Prostate gland (tissue), 2 donors: Measurements from ENCODE around the gene ZNF784.

ENCODE experiments used
- POLR2A ChIP-seq: fragments of 450-650 bp; IDR thresholded peaks from one replicate; pipeline ENCODE4 v1.6.1; 2016; ENCODE audit warnings: antibody characterized with exemption, mild to moderate bottlenecking
- TF ChIP-seq, protein P1 (sequence below), 4 experiments: fragments of 200-600 bp in 2 of 4; fragments of 450-650 bp in 2 of 4; sonication (generic) in 2 of 4; IDR thresholded peaks; 1 replicate in 3 of 4; 2 replicates in 1 of 4; pipeline ENCODE4 v1.5.1; 2016 to 2019; ENCODE audit warnings: antibody characterized with exemption in 4 of 4, mild to moderate bottlenecking in 2 of 4, moderate library complexity in 2 of 4

DNA sequence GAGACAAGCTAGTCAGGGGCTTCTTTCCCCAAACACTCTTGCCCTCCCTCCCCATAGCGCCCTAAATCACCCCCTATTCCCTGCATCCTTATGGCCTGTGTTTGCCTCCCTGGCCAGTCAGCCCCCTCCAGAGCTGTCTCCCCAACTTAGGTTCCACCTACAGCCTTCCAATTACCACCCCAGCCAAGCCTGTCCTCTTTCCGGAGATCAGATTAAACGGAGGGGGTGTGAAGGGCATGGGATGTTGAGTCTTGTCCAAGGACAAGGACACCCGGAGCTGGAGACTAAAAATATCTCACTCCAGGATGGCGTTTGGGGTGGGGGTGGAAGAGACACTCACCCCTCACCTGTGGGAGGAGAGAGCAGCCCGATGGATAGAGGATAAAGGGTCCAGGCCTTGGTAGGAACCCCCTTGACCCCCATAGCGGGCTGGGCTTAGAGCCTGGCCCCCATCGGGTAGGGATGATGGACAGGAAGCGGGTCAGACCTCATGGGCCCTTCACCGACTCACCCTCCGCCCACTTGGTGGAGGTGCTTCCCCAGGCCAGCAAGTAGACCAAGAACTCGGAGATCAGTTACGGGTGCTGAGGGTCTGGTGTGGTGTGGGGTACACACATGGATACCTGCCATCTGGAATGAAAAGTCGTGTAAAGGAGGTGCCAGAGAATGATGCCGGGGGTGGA is 12.9 kb downstream of the ZNF784 start:
- TF ChIP-seq, protein P1, sequence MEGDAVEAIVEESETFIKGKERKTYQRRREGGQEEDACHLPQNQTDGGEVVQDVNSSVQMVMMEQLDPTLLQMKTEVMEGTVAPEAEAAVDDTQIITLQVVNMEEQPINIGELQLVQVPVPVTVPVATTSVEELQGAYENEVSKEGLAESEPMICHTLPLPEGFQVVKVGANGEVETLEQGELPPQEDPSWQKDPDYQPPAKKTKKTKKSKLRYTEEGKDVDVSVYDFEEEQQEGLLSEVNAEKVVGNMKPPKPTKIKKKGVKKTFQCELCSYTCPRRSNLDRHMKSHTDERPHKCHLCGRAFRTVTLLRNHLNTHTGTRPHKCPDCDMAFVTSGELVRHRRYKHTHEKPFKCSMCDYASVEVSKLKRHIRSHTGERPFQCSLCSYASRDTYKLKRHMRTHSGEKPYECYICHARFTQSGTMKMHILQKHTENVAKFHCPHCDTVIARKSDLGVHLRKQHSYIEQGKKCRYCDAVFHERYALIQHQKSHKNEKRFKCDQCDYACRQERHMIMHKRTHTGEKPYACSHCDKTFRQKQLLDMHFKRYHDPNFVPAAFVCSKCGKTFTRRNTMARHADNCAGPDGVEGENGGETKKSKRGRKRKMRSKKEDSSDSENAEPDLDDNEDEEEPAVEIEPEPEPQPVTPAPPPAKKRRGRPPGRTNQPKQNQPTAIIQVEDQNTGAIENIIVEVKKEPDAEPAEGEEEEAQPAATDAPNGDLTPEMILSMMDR (IDR thresholded peaks at IDR 0.05) = no peak
- TF ChIP-seq POLR2A = no peak
